ENCODE measurements around the gene NOX4. TPM values are rescaled to one million over a fixed set of nuclear protein-coding genes. Genes with fewer than 3 reads are reported as not detected.
"Not testable (repeated sequence)": the region's sequence is repeated elsewhere in the genome, so short reads cannot be mapped to it uniquely, and the experiment has no call there.

NOX4 gene
- total RNA-seq, 4 donors from 2014 or later, result 1.2 to 6.2 (median 2.4) TPM

DNA sequence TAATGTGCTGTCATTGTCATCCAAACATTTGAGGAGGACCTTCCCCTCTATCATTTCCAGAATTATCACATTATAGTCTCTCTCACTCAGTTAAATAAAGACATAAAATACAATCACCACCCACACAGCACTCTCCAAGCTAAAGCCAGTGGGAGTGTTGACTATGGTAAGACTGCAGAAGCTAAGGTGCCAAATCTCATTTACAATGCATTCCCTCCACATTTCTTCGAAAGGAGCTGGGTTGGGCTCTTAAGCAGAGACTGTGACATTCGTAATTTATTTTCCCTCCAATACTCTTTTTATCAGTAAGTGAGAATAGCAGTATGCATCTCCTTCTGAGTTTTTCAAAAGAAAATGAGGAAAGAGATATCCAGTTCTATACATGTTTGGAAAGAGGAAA lies 74.2 kb downstream of the NOX4 start:
- no peaks in the 10 kb centered on the region for H3K9me3 ChIP-seq
- no peak for TF ChIP-seq POLR2A (IDR thresholded peaks at IDR 0.05)
- TF ChIP-seq, protein P1, sequence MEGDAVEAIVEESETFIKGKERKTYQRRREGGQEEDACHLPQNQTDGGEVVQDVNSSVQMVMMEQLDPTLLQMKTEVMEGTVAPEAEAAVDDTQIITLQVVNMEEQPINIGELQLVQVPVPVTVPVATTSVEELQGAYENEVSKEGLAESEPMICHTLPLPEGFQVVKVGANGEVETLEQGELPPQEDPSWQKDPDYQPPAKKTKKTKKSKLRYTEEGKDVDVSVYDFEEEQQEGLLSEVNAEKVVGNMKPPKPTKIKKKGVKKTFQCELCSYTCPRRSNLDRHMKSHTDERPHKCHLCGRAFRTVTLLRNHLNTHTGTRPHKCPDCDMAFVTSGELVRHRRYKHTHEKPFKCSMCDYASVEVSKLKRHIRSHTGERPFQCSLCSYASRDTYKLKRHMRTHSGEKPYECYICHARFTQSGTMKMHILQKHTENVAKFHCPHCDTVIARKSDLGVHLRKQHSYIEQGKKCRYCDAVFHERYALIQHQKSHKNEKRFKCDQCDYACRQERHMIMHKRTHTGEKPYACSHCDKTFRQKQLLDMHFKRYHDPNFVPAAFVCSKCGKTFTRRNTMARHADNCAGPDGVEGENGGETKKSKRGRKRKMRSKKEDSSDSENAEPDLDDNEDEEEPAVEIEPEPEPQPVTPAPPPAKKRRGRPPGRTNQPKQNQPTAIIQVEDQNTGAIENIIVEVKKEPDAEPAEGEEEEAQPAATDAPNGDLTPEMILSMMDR (IDR thresholded peaks at IDR 0.05 in 4 of 5, conservative IDR thresholded peaks at IDR 0.05 in 1 of 5), result no peak
- intact Hi-C loops (cut with DNase I; ENCODE audit: low total_unique reads), result no loop called here

GRCh38 chr11:89411112-89411511 lies 80.1 kb downstream of the NOX4 start:
- in situ Hi-C loops (cut with MboI; ENCODE audit: low sequenced_read_pairs in 4 of 4); ATAC-seq; intact Hi-C loops (cut with DNase I; ENCODE audit: low total_unique reads): not testable (repeated sequence)

More for the DNA sequence above, 74.2 kb downstream of the NOX4 start:
- H3K27ac ChIP-seq, result no peak overlapping the region
- no peaks in the 10 kb centered on the region for H3K36me3 ChIP-seq
- DNase-seq (no peak), ATAC-seq (no peak)
- H3K27me3 ChIP-seq, result no peaks in the 10 kb centered on the region
- in situ Hi-C loops (cut with MboI; ENCODE audit: low sequenced_read_pairs in 4 of 4), result no loop called here
- no peak overlapping the region for H3K4me3 ChIP-seq
- no peaks in the 10 kb centered on the region for H3K4me1 ChIP-seq

DNA sequence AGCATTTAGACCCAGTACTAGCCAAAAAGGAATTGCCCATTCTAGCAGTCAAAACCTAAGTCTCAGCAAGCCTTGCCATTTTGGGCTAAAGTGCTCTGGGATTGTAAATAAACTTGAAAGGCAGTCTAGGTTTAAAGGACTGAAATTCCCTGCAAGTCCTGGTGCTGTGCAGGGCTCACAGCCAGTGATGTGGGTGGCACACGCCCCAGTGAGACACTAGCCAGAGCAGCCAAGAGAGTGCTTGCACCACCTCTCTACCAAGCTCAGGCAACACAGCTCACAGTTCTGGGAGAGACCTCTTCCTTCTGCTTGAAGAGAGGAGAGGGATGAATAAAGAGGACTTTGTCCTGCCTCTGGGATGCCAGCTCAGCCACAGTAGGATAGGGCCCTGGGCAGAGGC lies 80.5 kb downstream of the NOX4 start:
- ATAC-seq; in situ Hi-C loops (cut with MboI; ENCODE audit: low sequenced_read_pairs in 4 of 4); H3K9me3 ChIP-seq; H3K27me3 ChIP-seq; H3K36me3 ChIP-seq; H3K4me3 ChIP-seq; H3K27ac ChIP-seq; H3K4me1 ChIP-seq; intact Hi-C loops (cut with DNase I; ENCODE audit: low total_unique reads); DNase-seq: not testable (repeated sequence)

More at GRCh38 chr11:89411112-89411511, 80.1 kb downstream of the NOX4 start:
- H3K4me1 ChIP-seq, H3K27me3 ChIP-seq, DNase-seq, H3K9me3 ChIP-seq, H3K4me3 ChIP-seq, H3K27ac ChIP-seq, H3K36me3 ChIP-seq: not testable (repeated sequence)

DNA sequence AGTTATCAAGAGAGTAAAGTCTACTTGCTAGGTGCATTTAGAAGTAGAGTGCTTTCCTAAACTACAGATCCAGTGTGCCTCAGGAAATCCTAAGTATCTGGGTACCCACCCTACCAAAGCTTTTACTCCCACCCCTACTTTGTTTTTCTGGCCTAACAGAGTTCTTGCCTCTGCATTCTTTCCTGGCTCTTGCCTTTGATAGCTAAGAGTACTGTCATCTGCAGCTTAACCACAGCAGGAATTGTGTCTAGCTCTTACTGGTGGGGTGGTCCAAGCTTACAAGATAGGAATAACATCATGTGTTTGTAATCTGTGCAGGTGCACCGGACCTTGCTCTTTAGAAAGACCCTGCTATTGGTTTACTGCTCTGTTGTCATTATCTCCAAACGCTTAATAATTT lies 82.7 kb downstream of the NOX4 start:
- ATAC-seq; H3K27me3 ChIP-seq; H3K4me1 ChIP-seq; H3K36me3 ChIP-seq; DNase-seq; in situ Hi-C loops (cut with MboI; ENCODE audit: low sequenced_read_pairs in 4 of 4); H3K9me3 ChIP-seq; intact Hi-C loops (cut with DNase I; ENCODE audit: low total_unique reads); H3K27ac ChIP-seq; H3K4me3 ChIP-seq: not testable (repeated sequence)

GRCh38 chr11:89405629-89406028 lies 85.5 kb downstream of the NOX4 start:
- intact Hi-C loops (cut with DNase I; ENCODE audit: low total_unique reads), result no loop called here
- no peak for TF ChIP-seq POLR2A (IDR thresholded peaks at IDR 0.05)
- TF ChIP-seq, protein P1 (IDR thresholded peaks at IDR 0.05 in 4 of 5, conservative IDR thresholded peaks at IDR 0.05 in 1 of 5), result no peak
- no peak for DNase-seq

DNA sequence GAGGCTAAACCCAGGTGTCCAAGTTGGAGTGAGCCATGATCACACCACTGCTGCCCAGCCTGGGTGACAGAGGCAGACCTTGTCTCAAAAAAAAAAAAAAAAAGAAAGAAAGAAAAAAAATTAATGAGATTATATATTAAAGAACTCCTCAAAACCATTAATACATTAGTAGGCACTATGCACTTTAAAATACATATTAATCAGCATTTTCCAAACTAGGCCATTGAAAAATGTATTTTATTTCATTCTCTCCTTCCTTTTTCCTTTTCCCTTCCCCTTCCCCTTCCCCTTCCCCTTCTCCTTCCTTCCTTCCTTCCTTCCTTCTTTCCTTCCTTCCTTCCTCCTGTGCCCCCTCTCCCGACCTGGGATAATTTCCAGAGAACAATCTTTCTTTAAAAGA lies 99.5 kb downstream of the NOX4 start:
- H3K27me3 ChIP-seq; DNase-seq; H3K4me1 ChIP-seq; H3K36me3 ChIP-seq; in situ Hi-C loops (cut with MboI; ENCODE audit: low sequenced_read_pairs in 4 of 4); H3K27ac ChIP-seq; H3K9me3 ChIP-seq; ATAC-seq; H3K4me3 ChIP-seq; intact Hi-C loops (cut with DNase I; ENCODE audit: low total_unique reads): not testable (repeated sequence)

More at GRCh38 chr11:89405629-89406028, 85.5 kb downstream of the NOX4 start:
- ATAC-seq, result no peak
- Histone ChIP-seq H3K4me3 (no peak overlapping the region), H3K27me3 (no peaks in the 10 kb centered on the region), H3K36me3 (no peaks in the 10 kb centered on the region), H3K27ac (no peak overlapping the region), H3K4me1 (no peaks in the 10 kb centered on the region), H3K9me3 (no peaks in the 10 kb centered on the region)
- in situ Hi-C loops (cut with MboI; ENCODE audit: low sequenced_read_pairs in 4 of 4), result no loop called here

- DNase-seq; H3K9me3 ChIP-seq; H3K36me3 ChIP-seq; intact Hi-C loops (cut with DNase I; ENCODE audit: low total_unique reads); ATAC-seq; in situ Hi-C loops (cut with MboI; ENCODE audit: low sequenced_read_pairs in 4 of 4); H3K27me3 ChIP-seq; H3K4me1 ChIP-seq; H3K27ac ChIP-seq; H3K4me3 ChIP-seq: not testable (repeated sequence)
Observed at GRCh38 chr11:89387501-89387900, 103.7 kb downstream of the NOX4 start.

- H3K27me3 ChIP-seq; H3K4me3 ChIP-seq; DNase-seq; ATAC-seq; H3K4me1 ChIP-seq; H3K9me3 ChIP-seq; intact Hi-C loops (cut with DNase I; ENCODE audit: low total_unique reads); H3K27ac ChIP-seq; in situ Hi-C loops (cut with MboI; ENCODE audit: low sequenced_read_pairs in 4 of 4); H3K36me3 ChIP-seq: not testable (repeated sequence)
Observed at GRCh38 chr11:89382986-89383385, 108.2 kb downstream of the NOX4 start.
